NCI-H748 (cell line): ENCODE data around the gene HMX3.

ENCODE experiments used
- DNase-seq: peaks from one replicate; lab custom pipeline; 2025; ENCODE audit not compliant: unreplicated experiment; lab: John Stamatoyannopoulos, UW

HMX3 gene

GRCh38 chr10:123135415-123136141 is at the start of gene HMX3:
TSS of gene HMX3 (plus strand) at chr10:123135970. CDS start at chr10:123136051, 81 bp downstream.
- DNase-seq, result peak; percentile 76

GRCh38 chr10:123086281-123086680 is 49.5 kb upstream of the HMX3 start:
- DNase-seq, result no peak

- DNase-seq, result no peak
These were observed 48.4 kb upstream of the HMX3 start for GRCh38 chr10:123087348-123087747.

GRCh38 chr10:123087786-123088185 is 48.0 kb upstream of the HMX3 start:
- no peak for DNase-seq

GRCh38 chr10:123092635-123093414 is 42.9 kb upstream of the HMX3 start:
- DNase-seq, result no peak

GRCh38 chr10:123093489-123093888 is 42.3 kb upstream of the HMX3 start:
- no peak for DNase-seq

GRCh38 chr10:123096452-123096851 is 39.3 kb upstream of the HMX3 start:
- DNase-seq, result no peak

- DNase-seq, result no peak
These were observed 38.7 kb upstream of the HMX3 start for GRCh38 chr10:123097039-123097438.

- no peak for DNase-seq
These were observed 35.6 kb upstream of the HMX3 start for GRCh38 chr10:123100030-123100762.

- DNase-seq, result no peak
These were observed 33.9 kb upstream of the HMX3 start for GRCh38 chr10:123101872-123102271.

- peak; percentile 35 for DNase-seq
These were observed 33.1 kb upstream of the HMX3 start for GRCh38 chr10:123102673-123103072.

GRCh38 chr10:123103944-123104343 is 31.8 kb upstream of the HMX3 start:
- peak; percentile 48 for DNase-seq

- no peak for DNase-seq
These were observed 26.3 kb upstream of the HMX3 start for GRCh38 chr10:123109466-123109865.

GRCh38 chr10:123117644-123118417 is 17.9 kb upstream of the HMX3 start:
- no peak for DNase-seq

GRCh38 chr10:123119081-123119480 is 16.7 kb upstream of the HMX3 start:
- DNase-seq, result no peak

GRCh38 chr10:123126246-123126645 is 9.5 kb upstream of the HMX3 start:
- DNase-seq, result no peak

GRCh38 chr10:123129618-123130271 is 6.0 kb upstream of the HMX3 start:
- no peak for DNase-seq

GRCh38 chr10:123132576-123133477 is 2.9 kb upstream of the HMX3 start:
- peak; percentile 85 for DNase-seq

GRCh38 chr10:123133541-123134342 is 2.0 kb upstream of the HMX3 start:
- DNase-seq, result no peak
